Fibroblast of skin of left biceps (primary cell): ENCODE measurements around the gene GDPD3.
"Not testable (repeated sequence)": the region's sequence is repeated elsewhere in the genome, so short reads cannot be mapped to it uniquely, and the experiment has no call there.

Source experiments
- DNase-seq, 2 experiments: peaks; one replicate each; pipeline ENCODE4 v3.0.0-alpha.2; 2013; ENCODE audit warnings: low read depth in 2 of 2

GDPD3 gene

GRCh38 chr16:30113031-30113710 is at the start of gene GDPD3:
Gene GDPD3, minus strand, starts transcription at chr16:30113537. Its CDS starts 59 bp downstream, at chr16:30113478.
- DNase-seq: no peak

GRCh38 chr16:30157214-30157613 is 43.9 kb upstream of the GDPD3 start:
- no peak for DNase-seq

GRCh38 chr16:30155188-30155587 is 41.9 kb upstream of the GDPD3 start:
- no peak for DNase-seq

- DNase-seq: no peak
Measured at GRCh38 chr16:30152517-30152916, 39.2 kb upstream of the GDPD3 start.

DNA sequence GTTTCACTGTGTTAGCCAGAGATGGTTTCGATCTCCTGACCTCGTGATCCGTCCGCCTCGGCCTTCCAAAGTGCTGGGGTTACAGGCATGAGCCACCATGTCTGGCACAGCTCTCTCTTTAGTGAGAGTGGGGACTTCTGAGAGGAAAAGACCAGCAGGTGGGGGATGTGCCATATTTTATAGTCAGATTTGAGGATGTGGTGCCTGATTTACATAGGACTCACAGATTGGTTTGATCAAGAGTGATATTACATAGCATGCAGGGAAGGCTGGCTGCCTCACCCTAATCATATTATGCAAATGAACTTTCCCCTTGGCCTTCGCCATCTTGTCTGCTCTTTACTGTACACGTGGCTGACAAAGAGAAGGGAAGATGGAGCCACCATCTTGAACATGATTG is 37.8 kb upstream of the GDPD3 start:
- DNase-seq: no peak

- DNase-seq: no peak
Measured at GRCh38 chr16:30149250-30149930, 36.1 kb upstream of the GDPD3 start.

DNA sequence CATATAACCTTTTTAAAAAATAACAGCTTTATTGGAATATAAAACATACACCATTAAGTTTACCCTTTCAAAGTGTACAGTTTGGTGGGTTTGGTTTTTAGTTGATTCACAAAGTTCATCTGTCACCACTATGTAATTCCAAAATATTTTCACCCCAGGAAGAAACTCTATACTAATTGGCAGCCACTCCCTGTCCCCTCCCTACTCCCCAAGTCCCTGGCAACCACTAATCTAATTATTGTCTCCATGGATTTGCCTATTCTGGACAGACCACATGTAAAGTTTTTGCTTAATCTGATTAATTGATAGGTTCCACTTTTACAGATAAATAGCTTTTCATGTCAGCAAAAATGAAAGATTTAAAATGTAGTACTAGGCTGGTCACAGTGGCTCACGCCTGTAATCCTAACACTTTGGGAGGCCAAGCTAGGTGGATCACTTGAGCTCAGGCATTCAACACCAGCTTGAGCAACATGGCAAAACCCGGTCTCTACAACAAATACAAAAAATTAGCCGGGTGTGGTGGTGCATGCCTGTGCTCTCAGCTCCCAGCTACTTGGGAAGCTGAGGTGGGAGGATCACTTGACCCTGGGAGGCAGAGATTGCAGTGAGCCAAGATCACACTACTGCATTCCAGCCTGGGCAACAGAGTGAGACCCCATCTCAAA is 34.6 kb upstream of the GDPD3 start:
- DNase-seq: no peak

DNA sequence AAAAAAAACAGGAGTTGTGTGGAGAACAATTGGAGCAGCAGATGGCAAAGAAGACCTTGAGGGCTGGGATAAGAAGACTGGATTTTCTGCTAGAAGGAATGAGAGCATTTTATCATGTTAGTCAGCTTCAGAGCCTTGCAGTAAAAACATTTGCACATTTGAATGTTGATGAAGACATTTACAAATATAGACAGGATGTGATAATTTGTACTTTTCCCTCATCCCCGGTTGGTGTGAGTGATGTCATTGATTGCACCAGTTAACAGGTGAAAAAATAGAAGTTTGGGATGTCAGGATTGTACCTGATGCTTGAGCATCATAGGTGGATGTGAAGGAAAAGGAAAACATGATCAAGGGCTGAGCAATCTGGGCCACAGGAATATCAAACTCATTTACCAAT is 32.3 kb upstream of the GDPD3 start:
- DNase-seq: no peak

- DNase-seq: no peak
Measured at GRCh38 chr16:30144917-30145316, 31.6 kb upstream of the GDPD3 start.

DNA sequence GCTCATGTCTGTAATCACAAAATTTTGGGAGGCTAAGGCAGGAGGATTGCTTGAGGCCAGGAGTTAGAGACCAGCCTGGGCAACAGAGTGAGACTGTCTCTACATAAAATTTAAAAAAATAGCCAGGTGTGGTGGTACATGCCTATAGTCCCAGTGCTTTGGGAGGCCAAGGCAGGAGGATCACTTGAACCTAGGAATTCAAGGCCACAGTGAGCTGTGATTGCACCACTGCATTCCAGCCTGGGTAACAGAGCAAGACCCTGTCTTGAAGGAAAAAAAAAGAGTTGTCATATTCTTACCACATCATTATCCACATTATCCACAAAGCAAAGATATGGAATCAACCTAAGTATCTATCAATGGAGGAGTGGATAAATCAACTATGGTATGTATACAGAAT is 30.7 kb upstream of the GDPD3 start:
- no peak for DNase-seq

DNA sequence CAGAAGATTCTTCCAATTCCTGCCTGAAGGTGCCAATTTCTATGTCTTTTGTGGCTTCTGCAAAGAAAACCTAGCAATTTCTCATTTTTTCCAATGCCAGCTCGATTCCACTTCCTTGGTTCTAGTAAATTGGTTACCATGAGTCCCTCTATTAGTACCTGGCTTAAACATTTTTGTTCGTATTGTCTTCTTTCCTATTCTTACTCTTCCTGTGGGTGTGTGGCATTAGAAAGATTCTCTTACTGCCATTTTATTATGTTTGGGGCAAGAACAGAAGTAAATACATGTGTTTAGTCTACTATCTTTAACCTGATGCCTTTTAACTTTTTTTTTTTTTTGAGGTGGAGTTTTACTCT is 30.0 kb upstream of the GDPD3 start:
- no peak for DNase-seq

DNA sequence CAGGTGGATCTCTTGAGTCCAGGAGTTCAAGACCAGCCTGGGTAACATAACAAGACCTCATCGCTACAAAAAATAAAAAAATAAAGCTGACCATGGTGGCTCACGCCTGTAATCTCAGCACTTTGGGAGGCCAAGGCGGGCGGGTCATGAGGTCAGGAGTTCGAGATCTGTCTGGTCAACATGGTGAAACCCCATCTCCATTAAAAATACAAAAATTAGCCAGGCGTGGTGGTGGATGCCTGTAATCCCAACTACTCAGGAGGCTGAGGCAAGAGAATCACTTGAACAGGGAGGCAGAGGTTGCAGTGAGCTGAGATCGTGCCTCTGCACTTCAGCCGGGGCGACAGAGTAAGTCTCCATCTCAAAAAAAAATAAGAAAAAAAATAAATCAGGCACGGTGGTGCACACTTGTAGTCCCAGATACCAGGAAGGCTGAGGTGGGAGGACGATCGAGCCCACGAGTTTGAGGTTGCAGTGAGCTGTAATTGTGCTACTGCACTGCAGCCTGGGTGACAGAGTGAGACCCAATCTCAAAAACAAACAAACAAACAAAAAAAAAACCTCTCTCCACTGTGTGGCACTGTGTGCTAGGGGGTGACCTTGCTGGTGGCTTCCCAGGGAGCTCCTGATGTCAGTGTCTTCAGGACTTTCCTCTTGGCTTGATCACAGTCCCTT is 29.5 kb upstream of the GDPD3 start:
- DNase-seq: no peak

DNA sequence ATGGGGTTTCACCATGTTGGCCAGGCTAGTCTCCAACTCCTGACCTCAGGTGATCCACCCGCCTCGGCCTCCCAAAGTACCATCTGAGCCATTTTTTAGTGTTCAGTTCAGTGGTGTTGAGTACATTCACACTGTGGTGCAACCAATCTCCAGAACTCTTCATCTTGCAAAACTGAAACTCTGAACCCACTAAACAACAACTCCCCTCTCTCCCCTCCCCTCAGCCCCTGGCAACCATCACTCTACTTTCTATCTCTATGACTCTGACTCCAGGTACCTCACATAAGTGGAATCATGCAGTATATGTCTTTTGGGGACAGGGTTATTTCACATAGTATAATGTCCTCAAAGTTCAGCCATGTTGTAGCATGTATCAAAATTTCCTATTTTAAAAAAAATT is 28.4 kb upstream of the GDPD3 start:
- DNase-seq: no peak

DNA sequence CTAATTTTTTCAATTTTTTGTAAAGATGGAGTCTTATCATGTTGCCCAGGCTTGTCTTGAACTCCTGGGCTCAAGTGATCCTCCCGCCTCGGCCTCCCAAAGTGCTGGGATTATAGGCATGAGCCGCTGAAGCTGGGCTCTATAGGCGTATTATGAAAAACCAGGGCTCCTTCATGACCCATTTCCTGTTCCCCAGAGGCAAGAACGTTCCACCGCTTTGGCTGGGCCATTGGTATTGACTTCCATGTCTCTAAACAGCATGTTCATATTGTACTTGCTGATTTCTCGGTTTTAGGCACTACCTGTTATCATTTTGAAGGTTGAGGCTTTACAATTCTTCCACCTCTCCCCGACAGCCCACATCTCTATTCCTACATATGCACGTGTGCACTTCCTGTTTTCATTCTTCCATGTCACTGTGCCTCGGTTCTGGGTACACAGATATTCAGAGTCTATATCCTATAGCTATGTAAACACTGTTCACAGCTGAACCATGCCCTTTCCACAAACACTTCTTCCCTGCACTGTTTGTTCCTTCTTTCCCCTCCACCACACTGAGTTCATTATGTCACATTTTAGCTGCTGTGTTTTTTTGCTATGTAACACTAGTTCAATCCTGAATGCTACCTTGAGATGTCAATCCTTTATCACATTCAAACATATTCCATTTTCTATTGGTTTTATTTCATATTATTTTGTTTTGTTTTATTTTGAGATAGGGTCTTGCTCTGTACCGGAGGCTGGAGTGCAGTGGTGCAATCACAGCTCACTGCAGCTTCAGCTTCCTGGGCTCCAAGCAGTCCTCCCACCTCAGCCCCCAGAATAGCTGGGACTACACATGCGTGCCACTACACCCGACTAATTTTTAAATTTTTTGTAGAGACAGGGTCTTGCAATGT is 26.5 kb upstream of the GDPD3 start:
- DNase-seq: no peak

GRCh38 chr16:30137897-30138296 is 24.6 kb upstream of the GDPD3 start:
- no peak for DNase-seq

DNA sequence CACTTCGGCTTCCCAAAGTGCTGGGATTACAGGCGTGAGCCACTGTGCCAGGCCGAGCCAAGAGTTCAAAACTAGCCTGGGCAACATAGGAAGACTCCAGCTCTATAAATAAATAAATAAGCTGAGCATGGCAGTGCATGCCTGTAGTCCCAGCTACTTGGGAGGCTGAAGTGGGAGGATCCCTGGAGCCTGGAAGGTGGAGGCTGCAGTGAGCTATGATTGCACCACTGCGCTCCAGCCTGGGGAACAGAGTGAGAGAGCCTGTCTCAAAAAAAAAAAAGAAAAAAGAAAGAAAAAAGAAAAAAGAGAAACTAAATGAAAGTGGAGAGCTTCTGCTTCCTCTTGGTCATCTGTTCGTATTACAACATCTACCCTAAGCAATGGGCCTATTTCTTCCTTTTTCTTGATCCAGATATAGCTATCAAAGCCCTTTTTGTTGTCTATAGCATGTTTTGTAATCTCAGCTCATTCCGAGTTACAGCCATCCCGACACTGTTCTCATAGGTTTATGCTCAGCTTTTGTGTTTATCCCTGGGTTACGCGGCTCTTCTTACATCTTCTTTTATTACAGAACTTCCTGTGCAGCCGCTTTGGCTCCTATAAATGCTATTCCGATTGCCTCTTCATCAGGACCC is 23.8 kb upstream of the GDPD3 start:
- DNase-seq: no peak

GRCh38 chr16:30132591-30132990 is 19.3 kb upstream of the GDPD3 start:
- no peak for DNase-seq

DNA sequence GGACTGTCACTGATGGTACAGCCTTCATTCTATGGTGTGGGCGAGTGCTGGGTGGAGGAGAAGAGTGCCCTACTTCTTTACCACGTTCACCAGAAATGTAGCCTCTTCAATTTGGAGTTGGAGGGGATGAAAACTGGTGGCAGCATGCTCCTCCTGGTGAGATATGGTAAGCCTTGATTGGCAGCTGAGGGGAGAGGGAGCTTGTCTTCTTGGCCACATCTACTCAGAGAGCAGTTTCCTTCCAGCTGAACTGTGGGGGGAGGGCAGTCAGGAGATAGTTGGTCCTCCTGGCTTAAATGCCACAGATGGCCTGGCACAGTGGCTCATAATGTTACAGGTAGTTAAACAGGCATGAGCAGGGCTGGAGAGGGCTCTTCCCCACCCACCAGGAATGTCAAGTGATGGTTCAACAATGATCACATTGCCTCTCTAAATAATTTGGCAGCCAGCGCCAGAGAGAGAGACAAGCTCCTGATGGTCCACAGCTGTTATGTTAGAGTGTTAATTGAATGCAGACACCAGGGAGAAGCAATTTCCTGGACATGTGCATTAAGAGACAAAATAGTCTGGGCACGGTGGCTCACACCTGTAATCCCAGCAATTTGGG is 18.6 kb upstream of the GDPD3 start:
- DNase-seq: peak in 1 of 2 experiments; percentile 12

DNA sequence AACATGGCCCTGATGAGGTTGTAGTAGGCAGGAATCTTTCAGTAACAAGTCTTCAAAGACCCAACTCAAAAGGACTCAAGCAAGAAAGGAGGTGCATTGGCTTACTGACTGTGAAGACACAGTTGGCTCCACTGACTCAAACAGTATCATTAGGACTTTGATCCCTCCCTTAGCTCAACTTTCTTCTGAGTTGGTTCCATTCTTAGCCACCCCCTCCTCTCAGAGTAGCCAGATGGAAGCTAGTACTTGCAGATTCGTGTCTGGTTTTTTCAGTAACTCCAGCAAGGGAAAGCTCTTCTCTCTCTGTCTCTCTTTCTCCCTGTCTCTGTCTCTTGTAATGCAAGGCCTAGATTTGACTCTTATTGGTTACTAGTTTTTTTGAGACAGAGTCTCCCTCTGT is 14.7 kb upstream of the GDPD3 start:
- DNase-seq: no peak

- DNase-seq: not testable (repeated sequence)
Measured at GRCh38 chr16:30125690-30126089, 12.4 kb upstream of the GDPD3 start.

DNA sequence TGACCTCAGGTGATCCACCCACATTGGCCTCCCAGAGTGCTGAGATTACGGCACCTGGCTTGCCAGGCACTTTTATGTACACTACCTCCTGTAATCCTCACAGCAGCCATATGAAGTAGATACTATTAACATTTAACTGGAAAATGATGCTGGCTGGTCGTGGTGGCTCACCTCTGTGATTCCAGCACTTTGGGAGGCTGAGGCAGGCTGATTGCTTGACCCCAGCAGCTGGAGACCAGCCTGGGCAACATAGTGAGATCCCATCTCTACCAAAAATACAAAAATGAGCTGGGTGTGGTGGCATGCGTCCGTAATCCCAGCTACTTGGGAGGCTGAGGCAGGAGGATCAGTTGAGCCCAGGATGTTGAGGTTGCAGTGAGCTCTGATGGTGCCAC is 11.6 kb upstream of the GDPD3 start:
- no peak for DNase-seq
